CD4-positive, alpha-beta T cell treated with Interleukin-4 for 1 hour (primary cell): Measurements from ENCODE around the gene CYB5B.
"Not testable (repeated sequence)": the region's sequence is repeated elsewhere in the genome, so short reads cannot be mapped to it uniquely, and the experiment has no call there.

Experiments used
- DNase-seq, 2 donors: peaks; one replicate each; pipeline ENCODE4 v3.0.0-alpha.2; 2020 to 2022

The CYB5B gene

GRCh38 chr16:69410219-69410990, 14.0 kb upstream of the CYB5B start:
- DNase-seq: no peak

- DNase-seq: no peak
These were observed 13.1 kb upstream of the CYB5B start for GRCh38 chr16:69411064-69411985.

DNA sequence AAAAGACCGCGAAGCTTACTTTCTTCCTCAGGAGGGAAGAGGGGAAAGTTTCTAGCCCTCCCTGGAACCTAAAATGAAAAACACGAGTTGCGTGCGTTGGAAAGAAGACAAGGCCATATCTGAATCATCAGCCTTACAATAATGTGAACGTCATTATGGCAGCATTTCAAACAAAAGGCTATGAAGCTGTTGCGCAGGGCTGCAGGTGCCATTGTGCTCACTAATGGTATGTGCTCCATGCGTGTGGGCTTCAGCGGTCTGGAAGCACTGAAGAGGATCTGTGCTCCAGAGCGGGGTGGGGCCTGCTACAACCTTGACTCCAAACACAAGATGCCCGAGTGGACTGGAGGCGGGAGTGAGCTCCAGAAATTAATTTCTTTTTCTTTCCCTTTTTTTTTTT, 12.1 kb upstream of the CYB5B start:
- DNase-seq: no peak

GRCh38 chr16:69413045-69413664, 11.3 kb upstream of the CYB5B start:
- DNase-seq: no peak

DNA sequence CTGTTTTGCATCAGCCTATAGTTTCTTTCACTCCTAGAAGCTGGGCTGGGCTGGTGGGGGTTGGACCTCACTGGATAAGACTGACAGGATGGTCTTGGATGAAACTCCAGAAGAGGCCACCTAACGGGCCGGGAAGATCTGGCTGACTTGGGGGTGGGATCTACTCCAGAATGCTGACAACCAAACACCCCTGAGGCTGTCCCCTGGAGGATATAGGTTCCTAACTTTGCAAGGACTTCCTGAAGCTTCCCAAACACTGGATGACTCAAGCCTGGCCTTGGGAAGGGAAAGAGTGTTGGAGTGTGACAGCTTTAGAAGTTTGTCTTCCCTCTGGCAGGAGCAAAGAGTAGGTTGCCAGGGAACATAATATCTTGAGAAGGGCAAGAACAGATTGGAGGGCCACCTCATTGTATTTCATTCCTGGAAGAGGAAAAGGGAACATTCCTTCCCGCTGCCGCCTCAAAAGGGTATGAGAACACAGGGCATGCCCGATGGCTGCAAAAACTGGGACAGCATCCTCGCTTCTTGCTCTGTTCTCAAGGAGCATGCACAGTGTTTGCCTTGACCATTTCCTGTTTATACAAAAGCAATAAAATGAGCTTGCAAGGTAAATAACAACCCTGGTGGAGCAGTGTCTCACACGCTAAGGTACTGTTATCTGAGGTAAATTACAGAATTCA, 6.8 kb upstream of the CYB5B start:
- DNase-seq: no peak

GRCh38 chr16:69419956-69420355, 4.5 kb upstream of the CYB5B start:
- DNase-seq: no peak

- no peak for DNase-seq
These were observed 1.2 kb upstream of the CYB5B start for GRCh38 chr16:69423189-69423588.

DNA sequence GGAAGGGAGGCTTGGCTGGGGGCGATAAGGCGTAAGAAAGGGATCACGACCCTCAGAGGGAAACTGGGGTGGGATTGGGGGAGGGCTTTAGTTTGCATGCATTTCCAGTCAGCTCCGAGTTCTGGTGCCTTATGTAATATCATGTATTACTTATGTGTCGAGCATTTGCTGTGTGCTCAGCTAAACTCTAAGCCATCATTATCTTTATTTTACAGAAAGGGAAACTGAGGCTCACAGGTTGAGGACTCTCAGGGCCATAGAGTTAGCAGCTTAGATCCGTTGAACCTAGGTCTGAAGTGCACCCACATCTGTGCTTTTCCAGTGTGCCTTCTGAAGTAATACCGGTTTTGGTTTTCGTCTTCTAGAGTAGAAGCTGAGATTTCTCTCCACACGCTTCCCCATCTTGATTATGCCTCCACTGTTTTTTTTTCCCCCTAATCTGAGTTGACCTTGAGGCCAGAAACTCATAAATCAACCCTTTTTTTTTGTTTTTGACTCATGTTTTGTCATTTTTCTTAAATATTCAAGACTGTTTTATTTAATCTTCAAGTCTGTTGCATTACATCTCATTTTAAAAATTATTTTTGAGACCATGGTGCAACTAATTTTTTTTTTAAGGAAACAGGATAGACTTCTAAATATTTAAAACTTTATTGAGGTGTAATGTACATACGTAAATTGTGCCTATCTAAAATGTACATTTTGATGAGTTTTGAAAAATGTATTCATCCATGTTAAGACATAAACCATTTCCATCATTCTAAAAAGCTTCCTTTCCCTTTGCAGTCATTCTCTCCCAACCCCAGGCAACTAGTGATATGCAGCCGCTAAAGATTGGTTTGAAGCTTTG, 741 bp downstream of the CYB5B start:
- DNase-seq: no peak

DNA sequence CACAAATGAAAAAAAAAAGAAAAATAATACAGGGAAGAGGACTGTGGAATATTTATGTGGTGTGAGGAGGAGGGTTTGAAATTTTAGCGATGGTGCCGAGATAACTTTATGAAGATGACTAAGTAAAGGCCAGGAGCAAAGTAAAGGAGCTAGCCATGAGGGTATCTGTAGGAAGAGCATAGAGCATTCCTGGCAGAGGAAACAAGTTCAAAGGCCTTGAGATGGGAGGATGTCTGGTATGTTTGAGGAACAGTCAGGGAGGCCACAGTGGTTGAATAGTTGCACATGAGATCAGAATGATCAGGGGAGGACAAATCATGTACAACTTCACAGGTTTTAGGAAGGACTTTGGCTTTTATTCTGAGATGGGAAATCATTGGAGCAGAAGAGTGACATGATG, 4.2 kb downstream of the CYB5B start:
- DNase-seq: no peak

- DNase-seq: not testable (repeated sequence)
These were observed 4.7 kb downstream of the CYB5B start for GRCh38 chr16:69429058-69429640.

- no peak for DNase-seq
These were observed 7.6 kb downstream of the CYB5B start for GRCh38 chr16:69431948-69432468.

DNA sequence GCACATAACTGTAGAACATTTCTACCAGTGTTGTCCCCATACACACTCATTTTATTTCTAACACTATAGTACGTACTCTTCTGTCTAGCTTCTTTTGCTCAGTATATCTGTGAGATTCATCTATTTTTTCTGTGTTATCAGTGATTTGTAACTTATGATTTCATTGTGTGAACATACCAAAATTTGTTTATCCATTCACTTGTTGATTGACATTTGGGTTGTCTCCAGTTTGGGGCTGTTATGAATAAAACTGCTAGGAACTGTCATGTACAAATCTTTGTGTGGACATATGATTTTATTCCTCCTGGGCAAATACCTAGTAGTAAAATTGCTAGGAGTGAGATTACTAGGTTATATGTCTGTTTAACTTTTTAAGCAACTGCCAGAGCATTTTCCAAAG, 9.6 kb downstream of the CYB5B start:
- no peak for DNase-seq

GRCh38 chr16:69435977-69436820, 11.8 kb downstream of the CYB5B start:
- DNase-seq: no peak

DNA sequence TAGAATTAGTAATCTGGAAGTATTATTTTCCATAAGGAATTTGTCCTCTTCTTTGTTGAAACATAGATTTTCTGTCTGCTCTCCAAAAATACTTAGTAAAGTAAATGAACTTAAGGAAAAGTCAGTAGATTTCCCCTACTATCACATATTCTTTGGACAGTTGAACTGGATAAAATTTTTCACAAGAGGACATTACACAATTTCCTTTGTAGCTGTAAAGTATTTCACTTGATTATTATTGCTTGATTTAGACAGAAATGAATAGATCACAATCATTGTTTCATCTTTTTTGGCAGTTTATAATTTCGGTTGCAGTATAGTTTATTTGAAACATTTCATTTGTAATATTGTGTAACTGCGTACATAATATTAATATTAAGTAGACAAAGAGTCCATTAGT, 12.5 kb downstream of the CYB5B start:
- no peak for DNase-seq

- DNase-seq: no peak
These were observed 14.0 kb downstream of the CYB5B start for GRCh38 chr16:69438465-69438864.

DNA sequence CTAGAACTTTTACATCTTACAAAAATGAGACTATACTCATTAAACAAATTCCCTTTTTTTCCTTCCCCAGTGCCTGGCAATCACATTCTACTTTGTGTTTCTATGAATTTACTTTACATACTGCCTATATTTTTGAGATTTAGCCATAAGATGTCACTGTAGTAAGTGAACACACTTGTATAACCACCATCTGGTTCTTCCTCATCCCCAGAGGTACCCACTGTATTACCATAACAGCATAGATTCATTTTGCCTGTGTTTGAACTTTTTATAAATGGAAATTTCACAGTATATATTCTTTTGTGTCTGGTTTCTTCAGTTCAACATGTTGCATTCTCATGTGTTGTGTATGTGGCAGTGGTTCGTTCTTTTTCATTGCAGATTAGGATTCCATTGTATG, 15.8 kb downstream of the CYB5B start:
- DNase-seq: no peak

GRCh38 chr16:69441030-69441429, 16.6 kb downstream of the CYB5B start:
- not testable (repeated sequence) for DNase-seq

- DNase-seq: peak; percentile 37 to 62
These were observed 19.7 kb downstream of the CYB5B start for GRCh38 chr16:69443927-69444631.

GRCh38 chr16:69444873-69445517, 20.6 kb downstream of the CYB5B start:
- DNase-seq: peak in 1 of 2 donors; percentile 37
